ENCODE measurements around the gene TERB2.
"Not testable (repeated sequence)": the region's sequence is repeated elsewhere in the genome, so short reads cannot be mapped to it uniquely, and the experiment has no call there.

TERB2 gene

DNA sequence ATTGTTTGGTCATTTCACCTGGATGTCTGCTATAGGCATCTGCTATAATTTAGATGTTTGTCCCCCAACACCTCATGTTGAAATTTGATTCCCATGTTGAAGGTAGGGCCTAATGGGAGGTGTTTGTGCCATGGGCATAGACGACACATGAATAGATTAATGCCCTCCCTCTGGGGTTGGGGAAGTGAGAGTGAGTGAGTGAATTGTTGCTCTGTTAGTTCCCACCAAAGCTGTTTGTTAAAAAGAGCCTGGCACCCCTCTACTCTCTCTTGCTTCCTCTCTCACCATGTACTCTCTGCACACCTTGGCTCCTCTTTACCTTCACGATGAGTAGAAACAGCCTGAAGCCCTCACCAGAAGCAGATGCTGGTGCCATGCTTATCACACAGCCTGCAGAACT lies 42.6 kb downstream of the TERB2 start:
- DNase-seq, result no peak
- TF ChIP-seq GATA1 (IDR thresholded peaks at IDR 0.05; ENCODE audit: low read depth, low read length) (no peak), POLR2A (IDR thresholded peaks at IDR 0.05; ENCODE audit: low read length) (no peak)

DNA sequence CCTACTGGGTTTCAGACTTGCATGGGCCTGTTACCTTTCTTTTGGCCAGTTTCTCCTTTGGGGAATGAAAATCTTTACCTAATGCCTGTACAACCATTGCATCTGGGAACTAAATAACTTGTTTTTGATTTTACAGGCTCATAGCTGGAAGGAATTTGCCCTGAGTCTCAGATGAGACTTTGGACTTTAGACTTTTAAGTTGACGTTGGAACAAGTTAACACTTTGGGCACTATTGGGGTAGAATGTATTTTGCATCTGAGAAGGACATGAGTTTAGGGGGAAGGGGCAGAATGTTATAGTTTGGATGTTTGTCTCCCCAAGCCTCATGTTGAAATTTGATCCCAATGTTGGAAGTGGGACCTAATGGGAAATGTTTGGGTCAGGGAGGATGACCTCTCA lies 44.7 kb downstream of the TERB2 start:
- not testable (repeated sequence) for DNase-seq

DNA sequence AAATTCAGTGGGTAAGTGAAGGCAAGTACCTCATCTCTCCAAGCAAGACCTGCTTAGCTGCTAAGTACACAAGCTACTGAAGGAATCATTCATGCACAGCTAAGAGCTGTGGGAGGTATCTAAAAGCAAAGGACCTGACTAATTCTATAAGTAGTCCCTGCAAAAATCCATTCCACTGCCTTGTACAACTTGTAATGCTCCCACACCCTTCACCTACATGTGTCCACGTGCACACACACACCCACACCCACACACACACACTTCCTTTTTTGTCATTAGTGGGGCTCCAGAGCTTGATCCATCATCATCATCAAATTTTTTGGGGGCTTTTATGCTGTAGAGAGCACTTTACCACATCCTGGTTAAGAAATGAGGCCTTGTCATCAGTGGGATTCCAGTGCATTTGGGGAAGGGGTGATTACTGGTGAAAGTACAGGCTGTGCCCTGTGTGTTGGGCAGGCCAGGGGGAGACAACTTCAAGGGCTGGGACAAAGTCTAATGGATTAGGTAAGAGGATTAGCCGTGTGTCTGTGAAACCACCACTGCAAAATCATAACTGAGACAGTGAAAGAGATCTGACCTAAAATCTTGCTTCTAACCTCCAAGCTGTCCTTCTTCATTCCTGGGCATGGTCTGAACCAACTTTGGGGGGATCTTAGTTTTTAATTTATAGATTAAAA lies 47.4 kb downstream of the TERB2 start:
- DNase-seq, result not testable (repeated sequence)

DNA sequence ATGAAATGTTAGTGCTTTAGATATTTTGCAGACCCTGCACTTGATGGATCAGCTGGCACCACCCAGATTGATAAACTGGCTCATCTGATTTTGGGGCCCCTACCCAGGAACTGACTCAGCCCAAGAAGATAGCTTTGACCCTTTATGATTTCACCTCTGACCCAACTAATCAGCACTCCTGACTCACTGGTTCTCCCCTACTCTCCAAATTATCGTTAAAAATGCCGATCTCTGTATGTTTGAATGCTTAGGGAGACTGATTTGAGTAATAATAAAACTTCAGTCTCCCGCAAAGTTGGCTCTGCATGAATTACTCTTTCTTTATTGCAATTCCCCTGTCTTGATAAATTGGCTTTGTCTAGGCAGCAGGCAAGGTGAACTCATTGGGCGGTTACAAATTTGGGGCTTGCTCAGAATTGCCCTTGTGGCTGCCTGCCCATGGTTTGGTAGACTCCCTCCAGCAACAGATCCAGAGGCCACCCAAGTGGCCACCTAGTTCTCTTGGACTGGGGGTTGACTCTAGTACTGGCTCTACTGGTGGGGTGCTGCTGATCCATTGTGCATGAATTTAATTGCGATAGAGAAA lies 48.2 kb downstream of the TERB2 start:
- DNase-seq, result not testable (repeated sequence)

DNA sequence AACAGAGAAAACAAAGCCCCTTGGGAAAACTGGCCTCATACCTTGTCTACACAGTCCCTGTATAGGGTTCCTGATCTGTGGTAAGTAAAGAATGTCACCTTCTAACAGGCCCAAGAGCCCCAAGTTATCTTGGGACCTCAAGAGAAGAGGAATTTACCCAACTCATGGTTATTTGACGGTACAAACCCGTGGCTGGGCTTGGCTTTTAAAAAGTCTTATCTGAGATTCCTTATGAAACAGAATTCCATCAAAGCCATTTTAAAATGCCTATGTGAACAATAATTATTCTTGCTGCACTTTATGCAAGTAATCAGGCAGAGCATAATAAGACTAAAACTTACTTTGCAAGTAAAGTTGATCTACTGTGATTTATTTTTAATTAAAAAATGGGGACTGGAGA lies 52.6 kb downstream of the TERB2 start:
- DNase-seq, result no peak
- TF ChIP-seq POLR2A (IDR thresholded peaks at IDR 0.05; ENCODE audit: low read length), result no peak

DNA sequence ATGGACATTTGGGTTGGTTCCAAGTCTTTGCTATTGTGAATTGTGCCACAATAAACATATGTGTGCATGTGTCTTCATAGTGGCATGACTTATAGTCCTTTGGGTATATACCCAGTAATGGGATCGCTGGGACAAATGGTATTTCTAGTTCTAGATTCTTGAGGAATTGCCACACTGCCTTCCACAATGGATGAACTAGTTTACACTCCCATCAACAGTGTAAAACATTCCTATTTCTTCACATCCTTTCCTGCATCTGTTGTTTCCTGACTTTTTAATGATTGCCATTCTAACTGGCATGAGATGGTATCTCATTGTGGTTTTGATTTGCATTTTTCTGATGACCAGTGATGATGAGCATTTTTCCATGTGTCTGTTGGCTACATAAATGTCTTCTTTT lies 58.6 kb downstream of the TERB2 start:
- DNase-seq, result not testable (repeated sequence)

DNA sequence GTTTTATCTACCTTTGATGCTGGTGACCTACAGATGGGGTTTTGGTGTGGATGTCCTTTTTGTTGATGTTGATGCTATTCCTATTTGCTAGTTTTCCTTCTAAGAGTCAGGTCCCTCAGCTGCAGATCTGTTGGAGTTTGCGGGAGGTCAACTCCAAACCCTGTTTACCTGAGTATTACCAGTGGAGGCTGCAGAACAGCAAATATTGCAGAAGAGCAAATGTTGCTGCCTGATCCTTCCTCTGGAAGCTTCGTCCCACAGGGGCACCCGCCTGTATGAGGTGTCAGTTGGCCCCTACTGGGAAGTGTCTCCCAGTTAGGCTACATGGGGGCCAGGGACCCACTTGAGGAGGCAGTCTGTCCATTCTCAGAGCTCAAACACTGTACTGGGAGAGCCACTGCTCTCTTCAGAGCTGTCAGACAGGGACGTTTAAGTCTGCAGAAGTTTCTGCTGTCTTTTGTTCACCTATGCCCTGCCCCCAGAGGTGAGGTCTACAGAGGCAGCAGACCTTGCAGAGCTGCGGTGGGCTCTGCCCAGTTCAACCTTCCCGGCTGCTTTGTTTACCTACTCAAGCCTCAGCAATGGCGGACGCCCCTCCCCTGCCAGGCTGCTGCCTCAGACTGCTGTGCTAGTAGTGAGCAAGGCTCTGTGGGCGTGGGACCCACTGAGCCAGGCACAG lies 63.9 kb downstream of the TERB2 start:
- DNase-seq, result not testable (repeated sequence)

DNA sequence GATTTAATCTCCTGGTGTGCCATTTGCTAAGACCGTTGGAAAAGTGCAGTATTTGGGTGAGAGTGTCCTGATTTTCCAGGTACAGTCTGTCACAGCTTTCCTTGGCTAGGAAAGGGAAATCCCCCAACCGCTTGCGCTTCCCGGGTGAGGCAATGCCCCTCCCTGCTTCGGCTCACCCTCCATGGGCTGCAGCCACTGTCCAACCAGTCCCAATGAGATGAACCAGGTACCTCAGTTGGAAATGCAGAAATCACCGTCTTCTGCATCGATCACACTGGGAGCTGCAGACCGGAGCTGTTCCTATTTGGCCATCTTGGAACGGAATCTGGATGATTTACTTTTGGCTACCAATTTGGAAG lies 64.4 kb downstream of the TERB2 start:
- DNase-seq, result not testable (repeated sequence)

DNA sequence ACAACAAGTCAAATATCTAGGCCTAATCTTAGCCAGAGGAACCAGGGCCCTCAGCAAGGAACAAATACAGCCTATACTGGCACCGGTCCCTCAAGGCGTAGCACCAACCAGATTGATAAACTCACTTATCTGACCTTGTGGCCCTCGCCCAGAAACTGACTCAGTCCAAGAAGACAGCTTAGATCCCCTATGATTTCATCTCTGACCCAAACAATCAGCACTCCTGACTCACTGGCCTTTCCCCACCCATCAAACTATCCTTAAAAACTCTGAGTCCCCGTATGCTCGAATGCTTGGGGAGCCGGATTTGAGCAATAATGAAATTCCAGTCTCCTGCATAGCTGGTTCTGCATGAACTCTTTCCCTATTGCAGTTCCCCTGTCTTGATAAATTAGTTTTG lies 64.9 kb downstream of the TERB2 start:
- peak; percentile 58 to 67 for DNase-seq
- TF ChIP-seq GATA1 (IDR thresholded peaks at IDR 0.05; ENCODE audit: low read depth, low read length) (no peak), POLR2A (IDR thresholded peaks at IDR 0.05; ENCODE audit: low read length) (no peak)

DNA sequence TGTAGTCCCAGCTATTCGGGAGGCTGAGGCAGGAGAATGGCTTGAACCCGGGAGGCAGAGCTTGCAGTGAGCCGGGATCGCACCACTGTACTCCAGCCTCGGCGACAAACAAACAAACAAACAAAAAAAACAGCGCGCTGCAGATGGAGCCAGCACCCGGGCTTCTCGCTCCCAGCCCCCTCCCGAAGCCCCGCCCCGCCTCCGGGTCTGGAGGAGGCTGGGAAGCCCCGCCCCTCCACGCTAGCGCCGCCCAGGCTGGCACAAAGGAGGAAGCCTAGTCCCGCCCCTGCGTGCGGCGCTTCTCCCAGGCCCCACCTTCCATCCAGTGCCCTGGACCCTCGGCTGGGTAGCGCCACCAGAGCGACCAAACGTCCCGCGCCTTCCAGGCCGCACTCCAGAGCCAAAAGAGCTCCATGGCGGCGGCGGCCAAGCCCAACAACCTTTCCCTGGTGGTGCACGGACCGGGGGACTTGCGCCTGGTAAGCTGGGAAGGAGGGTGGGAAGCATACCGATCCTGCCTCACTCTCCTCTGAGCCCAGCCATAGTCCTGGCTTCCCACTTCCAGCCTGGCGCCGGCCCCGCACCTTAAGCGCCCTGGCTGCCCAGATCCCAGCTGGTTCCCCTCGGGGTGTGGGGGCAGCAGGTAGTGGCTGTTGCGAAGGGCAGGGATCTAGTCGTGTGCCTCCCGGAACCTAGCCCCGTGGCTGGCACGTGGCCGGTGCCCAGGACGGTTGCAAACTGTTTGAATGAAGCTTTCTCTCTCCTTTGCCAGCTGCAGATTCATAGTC lies 66.6 kb downstream of the TERB2 start, which contains the start of gene SORD:
TSS of gene SORD (plus strand) at position 325 of the 788 bp plus-strand sequence. CDS start at position 414, 89 bp downstream.
- peak; percentile 85 to 89 for DNase-seq
- TF ChIP-seq POLR2A (IDR thresholded peaks at IDR 0.05; ENCODE audit: low read length), result peak; percentile 19
- TF ChIP-seq GATA1 (IDR thresholded peaks at IDR 0.05; ENCODE audit: low read depth, low read length), result no peak

DNA sequence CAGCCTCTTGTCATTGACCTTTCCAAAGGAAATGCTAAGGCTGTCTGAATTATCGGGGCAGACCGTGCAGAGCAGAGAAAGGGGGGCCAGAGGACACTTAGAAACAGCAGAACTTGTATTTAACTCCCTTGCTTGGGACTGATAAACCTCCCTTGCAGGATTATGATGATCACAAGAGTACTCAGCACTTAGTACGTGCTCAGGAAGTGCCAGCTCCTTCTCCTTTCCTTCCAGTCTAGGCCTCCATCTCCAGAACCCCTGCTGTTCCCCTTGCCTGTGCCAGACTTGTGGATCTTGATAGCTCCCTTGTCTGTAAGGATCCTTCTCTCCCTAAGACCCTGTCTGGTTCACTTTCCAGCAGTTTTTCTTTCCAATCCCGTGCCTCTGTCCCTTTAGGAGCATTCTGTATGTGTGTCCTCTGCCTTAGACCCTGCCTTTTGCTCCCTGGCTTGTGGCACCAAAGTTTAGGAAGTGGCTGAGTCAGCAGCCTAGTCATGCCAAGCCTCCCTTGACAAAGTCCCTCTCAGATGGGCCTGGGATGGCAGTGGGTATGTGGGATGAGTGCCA lies 67.3 kb downstream of the TERB2 start:
- peak; percentile 49 to 59 for DNase-seq
- TF ChIP-seq POLR2A (IDR thresholded peaks at IDR 0.05; ENCODE audit: low read length) (no peak), GATA1 (IDR thresholded peaks at IDR 0.05; ENCODE audit: low read depth, low read length) (no peak)

DNA sequence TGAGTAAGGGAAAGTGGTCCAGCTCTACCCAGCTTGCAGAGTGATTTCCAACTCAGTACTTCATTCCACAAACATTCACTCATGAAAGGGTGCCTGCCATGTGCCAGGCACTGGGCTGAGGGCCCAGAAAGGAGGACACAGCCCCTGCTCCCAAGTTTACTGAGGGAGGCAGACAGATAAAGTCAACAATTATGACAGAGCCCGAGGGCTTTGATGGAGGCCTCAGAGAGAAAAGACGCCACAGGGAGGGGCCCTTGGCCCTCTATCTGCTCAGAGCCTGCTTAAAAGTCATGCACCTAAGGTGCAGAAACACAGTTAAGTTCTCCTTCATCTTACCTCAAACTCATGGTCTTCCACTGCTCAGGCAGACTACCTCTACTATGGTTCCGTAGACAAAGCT lies 68.2 kb downstream of the TERB2 start:
- DNase-seq, result peak; percentile 4 to 7

DNA sequence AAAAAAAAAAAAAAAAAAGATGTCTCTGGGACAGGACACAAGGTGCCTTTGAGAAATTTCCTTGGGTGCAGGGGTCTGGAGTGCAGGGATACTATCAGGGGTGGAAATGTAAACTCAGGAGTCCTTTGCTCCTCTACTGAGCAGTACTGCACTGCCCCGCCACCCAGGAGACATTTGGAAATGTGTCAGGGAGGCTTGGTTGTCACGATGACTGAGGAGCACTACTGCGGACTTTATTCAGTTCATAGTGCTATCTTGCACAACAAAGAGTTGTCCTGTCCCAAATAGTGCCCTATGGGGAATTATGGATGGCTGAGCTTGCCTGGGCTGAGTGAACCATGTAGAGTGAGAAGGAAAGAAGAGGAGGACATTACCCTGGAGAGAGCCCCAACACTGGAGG lies 69.1 kb downstream of the TERB2 start:
- DNase-seq, result not testable (repeated sequence)

DNA sequence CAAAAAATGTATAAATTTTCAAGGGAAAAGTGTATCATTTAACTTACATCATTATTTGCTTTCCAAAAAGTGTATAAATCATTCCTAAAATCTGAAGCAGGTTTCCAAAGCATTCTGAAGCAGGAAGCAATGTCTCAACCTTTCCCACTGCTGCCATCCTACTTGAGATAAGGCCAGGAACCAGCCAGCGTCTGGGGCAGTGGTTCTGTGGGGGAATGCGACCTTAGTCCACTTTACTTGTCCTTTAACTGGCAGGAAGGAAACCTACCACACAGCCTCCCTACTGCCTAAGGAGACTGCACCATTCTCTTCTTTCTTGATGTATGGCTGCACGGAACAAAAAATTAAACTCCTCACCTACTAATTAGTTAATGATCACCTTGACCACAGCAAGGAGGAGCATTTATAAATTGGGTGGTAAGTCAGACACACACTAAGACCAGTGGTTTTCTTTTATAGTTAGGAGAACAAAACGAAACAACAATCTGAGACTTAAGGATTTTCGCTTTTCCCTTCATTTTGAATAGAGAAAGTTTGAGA lies 70.2 kb downstream of the TERB2 start:
- DNase-seq, result peak; percentile 8 to 13
- TF ChIP-seq GATA1 (IDR thresholded peaks at IDR 0.05; ENCODE audit: low read depth, low read length) (no peak), POLR2A (IDR thresholded peaks at IDR 0.05; ENCODE audit: low read length) (no peak)

DNA sequence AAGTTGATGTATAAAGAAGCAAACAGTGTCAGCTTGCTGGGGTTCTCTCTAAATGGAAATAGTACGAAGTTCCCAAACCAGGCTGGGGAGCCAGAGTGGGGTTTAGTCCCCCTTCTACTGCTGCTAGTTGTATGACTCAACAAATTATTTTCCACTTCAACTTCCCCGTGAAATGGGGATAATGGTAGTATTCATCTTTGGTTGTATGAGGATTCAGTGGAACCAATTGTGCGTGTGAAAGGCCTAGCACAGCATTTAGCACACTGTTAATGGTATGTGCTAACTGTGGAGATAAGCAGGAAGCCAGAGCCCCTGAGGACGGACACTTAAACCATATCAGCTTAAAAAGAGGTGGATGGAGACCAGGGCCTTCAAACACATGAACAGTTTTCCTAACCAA lies 70.7 kb downstream of the TERB2 start:
- TF ChIP-seq POLR2A (IDR thresholded peaks at IDR 0.05; ENCODE audit: low read length), result no peak
- no peak for TF ChIP-seq GATA1 (IDR thresholded peaks at IDR 0.05; ENCODE audit: low read depth, low read length)
- DNase-seq, result peak; percentile 21 to 37

All from erythroblast (primary cell).